Fibroblast of lung (primary cell): ENCODE results near the gene CIAO3. TPM values are rescaled to one million over a fixed set of nuclear protein-coding genes. Genes with fewer than 3 reads are reported as not detected.

ENCODE experiments used
- DNase-seq, 2 donors: peaks; one replicate each; pipeline versions ENCODE4 v3.0.0 to v3.0.0-alpha.2; 2010; ENCODE audit warnings: low read depth in 2 of 2
- H2AFZ ChIP-seq: 2 replicates; pipeline ENCODE4 v1.5.1; 2012; ENCODE audit warnings: low read length, control low read depth, inconsistent platforms
- H3K27ac ChIP-seq: 2 replicates; pipeline ENCODE4 v1.5.1; 2011; ENCODE audit warnings: low read length, control low read depth; ENCODE audit not compliant: insufficient read depth
- H3K27me3 ChIP-seq: 2 replicates; pipeline ENCODE4 v1.5.1; 2011; ENCODE audit warnings: mild to moderate bottlenecking, low read length; ENCODE audit not compliant: control insufficient read depth, insufficient read depth
- H3K36me3 ChIP-seq: 2 replicates; pipeline ENCODE4 v1.5.1; 2011; ENCODE audit warnings: low read length; ENCODE audit not compliant: control insufficient read depth, insufficient read depth
- H3K4me1 ChIP-seq: 2 replicates; pipeline ENCODE4 v1.5.1; 2011; ENCODE audit warnings: low read length; ENCODE audit not compliant: control insufficient read depth, insufficient read depth; ENCODE audit errors: extremely low read depth
- H3K4me2 ChIP-seq: 2 replicates; pipeline ENCODE4 v1.5.1; 2011; ENCODE audit warnings: low read length, control low read depth; ENCODE audit not compliant: insufficient read depth; ENCODE audit errors: extremely low read depth
- H3K4me3 ChIP-seq, 4 experiments: fragments of 200-600 bp in 1 of 4; sonication (generic) in 1 of 4; replicated peaks in 1 of 4; 2 replicates each; pipeline ENCODE4 v1.5.1; 2011 to 2016; ENCODE audit warnings: low read length in 4 of 4, low read depth in 3 of 4, mild to moderate bottlenecking in 3 of 4, control low read depth in 2 of 4, inconsistent platforms in 1 of 4, mixed read lengths in 1 of 4; ENCODE audit not compliant: insufficient read depth in 1 of 4; ENCODE audit errors: control extremely low read depth in 1 of 4
- H3K79me2 ChIP-seq: 2 replicates; pipeline ENCODE4 v1.5.1; 2012; ENCODE audit warnings: mild to moderate bottlenecking, low read length, inconsistent platforms; ENCODE audit not compliant: control insufficient read depth, insufficient read depth
- H3K9ac ChIP-seq: 2 replicates; pipeline ENCODE4 v1.5.1; 2011; ENCODE audit warnings: mild to moderate bottlenecking, low read length, control low read depth; ENCODE audit not compliant: insufficient read depth
- H3K9me3 ChIP-seq: 2 replicates; pipeline ENCODE4 v1.5.1; 2012; ENCODE audit warnings: low read depth, low read length; ENCODE audit not compliant: control insufficient read depth, insufficient read depth
- H4K20me1 ChIP-seq: 2 replicates; pipeline ENCODE4 v1.5.1; 2011; ENCODE audit warnings: low read length; ENCODE audit not compliant: control insufficient read depth, insufficient read depth; ENCODE audit errors: extremely low read depth
- CTCF ChIP-seq, 2 donors: IDR thresholded peaks in 1 of 2; conservative IDR thresholded peaks in 1 of 2; 1 replicate in 1 of 2; 2 replicates in 1 of 2; pipeline ENCODE4 v1.5.1; 2011 to 2012; ENCODE audit warnings: low read length in 2 of 2, control low read depth in 1 of 2, inconsistent platforms in 1 of 2, low read depth in 1 of 2, mild to moderate bottlenecking in 1 of 2
- EZH2 ChIP-seq: IDR thresholded peaks from 2 replicates; pipeline ENCODE4 v1.5.1; 2012; ENCODE audit warnings: low read length, control low read depth, mild to moderate bottlenecking; ENCODE audit errors: missing control alignments
- polyA plus RNA-seq, 2 donors: library from polyadenylated mRNA; depleted of rRNA in 1 of 2; stranded (reverse) in 1 of 2; unstranded in 1 of 2; fragments of >200 nt; gene quantifications; 2 replicates each; pipeline ENCODE4 v1.2.1, GENCODE V29; 2011 to 2012; ENCODE audit warnings: missing spikeins in 1 of 2
- total RNA-seq: library from RNA; depleted of rRNA; stranded (reverse); fragments of >200 nt; gene quantifications from 2 replicates; pipeline ENCODE4 v1.2.1, GENCODE V29; 2014

CIAO3 gene
- total and polyA plus RNA-seq, 2 donors (not counting 1 experiment from before 2014, with no cell fraction given): 9.3 to 31.0 TPM

DNA sequence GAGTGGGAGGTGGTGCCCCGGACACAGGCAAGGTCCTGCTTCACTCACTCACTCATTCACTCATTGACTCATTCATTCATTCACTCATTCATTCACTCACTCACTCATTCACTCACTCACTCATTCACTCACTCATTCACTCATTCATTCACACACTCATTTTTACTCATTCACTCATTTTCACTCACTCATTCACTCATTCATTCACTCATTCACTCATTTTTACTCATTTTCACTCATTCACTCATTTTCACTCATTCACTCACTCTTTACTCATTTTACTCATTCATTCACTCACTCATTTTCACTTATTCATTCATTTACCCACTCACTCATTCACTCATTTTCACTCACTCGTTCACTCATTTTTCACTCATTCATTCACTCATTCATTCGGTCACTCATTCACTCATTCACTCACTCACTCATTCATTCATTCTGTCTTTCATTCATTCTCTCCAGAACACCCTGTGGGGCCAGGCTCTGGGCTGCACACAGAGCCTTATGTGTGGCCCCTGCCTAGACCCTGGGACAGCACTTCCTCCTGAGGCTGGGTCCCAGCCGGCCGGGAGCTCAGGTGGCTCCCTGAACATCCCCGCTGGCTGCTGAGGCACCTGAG, 38.2 kb upstream of the CIAO3 start:
- Histone ChIP-seq H3K4me1 (no peaks in the 10 kb centered on the region), H3K4me3 (no peak overlapping the region), H3K4me2 (no peak overlapping the region), H2AFZ (no peak overlapping the region), H3K79me2 (no peaks in the 10 kb centered on the region), H3K27me3 (no peaks in the 10 kb centered on the region), H4K20me1 (no peaks in the 10 kb centered on the region), H3K36me3 (no peaks in the 10 kb centered on the region), H3K27ac (no peak overlapping the region), H3K9ac (no peak overlapping the region), H3K9me3 (no peaks in the 10 kb centered on the region)
- DNase-seq: no peak
- TF ChIP-seq CTCF (conservative IDR thresholded peaks at IDR 0.05 in 1 of 2, IDR thresholded peaks at IDR 0.05 in 1 of 2; ENCODE audit: low read depth in 1 of 2, low read length in 2 of 2): no peak
- TF ChIP-seq EZH2: no peak

GRCh38 chr16:778447-778846, 37.6 kb upstream of the CIAO3 start:
- no peak overlapping the region for H3K4me2 ChIP-seq
- no peak for DNase-seq
- TF ChIP-seq EZH2 (no peak), CTCF (conservative IDR thresholded peaks at IDR 0.05 in 1 of 2, IDR thresholded peaks at IDR 0.05 in 1 of 2; ENCODE audit: low read depth in 1 of 2, low read length in 2 of 2) (no peak)
- H2AFZ ChIP-seq: no peak overlapping the region
- H3K4me1 ChIP-seq: no peaks in the 10 kb centered on the region
- H4K20me1 ChIP-seq: no peaks in the 10 kb centered on the region
- H3K27me3 ChIP-seq: no peaks in the 10 kb centered on the region
- no peak overlapping the region for H3K4me3 ChIP-seq
- no peaks in the 10 kb centered on the region for H3K79me2 ChIP-seq
- no peak overlapping the region for H3K27ac ChIP-seq
- no peak overlapping the region for H3K9ac ChIP-seq
- no peaks in the 10 kb centered on the region for H3K9me3 ChIP-seq
- no peaks in the 10 kb centered on the region for H3K36me3 ChIP-seq

DNA sequence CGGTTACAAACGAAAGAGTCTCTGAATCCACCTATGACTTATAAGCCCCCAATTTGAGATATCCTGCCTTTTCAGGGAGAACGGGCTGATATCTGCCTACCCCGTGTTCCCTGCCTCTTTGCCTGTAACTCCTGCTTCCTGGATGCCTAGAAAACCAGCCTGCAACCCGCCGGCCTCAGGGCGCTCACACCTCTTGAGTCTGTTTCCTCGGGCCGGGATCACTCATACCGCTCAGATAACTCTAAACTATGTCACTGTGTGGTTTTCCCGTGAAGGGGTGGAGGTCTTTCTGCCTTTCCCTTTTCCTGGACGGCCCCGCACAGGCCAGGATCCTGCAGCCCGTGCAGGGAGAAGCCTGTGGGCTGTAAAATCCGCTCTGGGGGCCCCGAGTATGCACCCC, 37.0 kb upstream of the CIAO3 start:
- Histone ChIP-seq H3K9ac (no peak overlapping the region), H3K36me3 (no peaks in the 10 kb centered on the region), H3K9me3 (no peaks in the 10 kb centered on the region), H3K27me3 (no peaks in the 10 kb centered on the region), H3K27ac (no peak overlapping the region), H2AFZ (no peak overlapping the region), H3K4me2 (no peak overlapping the region), H3K79me2 (no peaks in the 10 kb centered on the region), H3K4me1 (no peaks in the 10 kb centered on the region), H4K20me1 (no peaks in the 10 kb centered on the region), H3K4me3 (no peak overlapping the region)
- peak in 1 of 2 donors; percentile 37 for DNase-seq
- TF ChIP-seq EZH2 (no peak), CTCF (conservative IDR thresholded peaks at IDR 0.05 in 1 of 2, IDR thresholded peaks at IDR 0.05 in 1 of 2; ENCODE audit: low read depth in 1 of 2, low read length in 2 of 2) (no peak)
